ENCODE measurements around the gene MRPL41.
"Not testable (repeated sequence)": the region's sequence is repeated elsewhere in the genome, so short reads cannot be mapped to it uniquely, and the experiment has no call there.

Gene MRPL41

DNA sequence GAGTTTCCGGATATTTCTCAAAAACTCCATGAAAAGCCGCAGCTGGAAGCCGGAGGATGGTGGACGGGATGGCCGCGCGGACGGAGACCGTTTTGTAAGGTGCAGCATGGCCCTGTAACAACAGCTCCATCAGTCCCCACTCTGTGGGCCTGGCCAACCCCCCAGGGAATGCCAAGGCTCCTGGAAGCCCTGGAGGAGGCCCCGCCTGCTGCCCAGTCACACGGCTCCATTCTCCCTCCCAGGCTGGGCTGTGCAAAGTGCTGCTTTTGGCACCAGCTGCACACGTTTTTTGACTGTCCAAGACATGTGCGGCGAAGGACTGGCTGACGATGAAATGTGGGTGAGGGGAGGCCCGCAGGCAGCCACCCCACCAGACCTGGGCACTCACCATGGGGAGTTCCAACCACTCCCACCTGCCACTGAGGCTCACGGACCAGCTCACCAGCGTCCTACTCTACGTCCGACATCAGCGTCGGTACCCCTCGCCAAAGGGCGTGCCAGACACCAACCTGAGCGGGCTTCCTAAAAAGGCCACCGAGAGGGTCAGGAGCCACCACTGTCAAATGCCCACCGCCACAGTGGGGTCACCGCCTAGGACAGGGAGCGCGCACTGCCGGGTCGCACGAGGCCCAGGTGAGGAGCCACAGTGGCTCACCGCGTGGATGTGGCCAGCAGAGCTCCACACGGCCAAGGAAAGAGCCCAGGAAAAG, 28.8 kb upstream of the MRPL41 start:
- no peak for DNase-seq

DNA sequence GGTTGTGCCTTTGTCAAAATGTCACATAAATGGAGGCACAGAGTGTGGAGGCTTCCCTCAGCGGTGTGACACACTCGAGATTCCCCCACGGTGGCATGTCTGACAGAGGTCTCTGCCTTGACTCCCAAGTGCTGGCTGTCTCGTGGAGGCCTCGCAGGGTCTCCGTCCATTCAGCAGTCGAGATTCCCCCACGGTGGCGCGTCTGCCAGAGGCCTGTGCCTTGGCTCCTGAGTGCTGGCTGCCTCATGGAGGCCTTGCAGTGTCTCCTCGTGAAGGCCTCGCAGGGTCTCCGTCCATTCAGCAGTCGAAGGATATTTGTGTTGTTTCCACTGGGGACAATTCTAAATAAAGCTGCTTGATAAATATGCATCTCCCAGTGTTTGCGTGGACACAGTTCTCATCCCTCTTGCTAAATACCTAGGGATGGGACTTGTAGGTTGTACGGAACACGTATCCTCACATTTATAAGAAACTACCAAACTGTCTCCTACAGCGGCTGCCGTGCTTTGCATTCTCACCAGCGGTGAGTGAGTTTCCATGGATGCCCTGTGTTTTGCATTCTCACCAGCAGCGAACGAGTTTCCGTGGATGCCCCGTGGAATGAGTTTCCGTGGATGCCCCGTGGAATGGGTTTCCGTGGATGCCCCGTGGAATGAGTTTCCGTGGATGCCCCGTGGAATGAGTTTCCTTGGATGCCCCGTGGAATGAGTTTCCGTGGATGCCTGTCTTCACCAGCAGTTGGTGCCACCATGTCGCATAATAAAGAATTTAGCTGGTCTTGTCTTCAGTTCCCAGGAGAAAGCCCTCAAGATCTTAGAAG, 27.3 kb upstream of the MRPL41 start:
- no peak for DNase-seq

DNA sequence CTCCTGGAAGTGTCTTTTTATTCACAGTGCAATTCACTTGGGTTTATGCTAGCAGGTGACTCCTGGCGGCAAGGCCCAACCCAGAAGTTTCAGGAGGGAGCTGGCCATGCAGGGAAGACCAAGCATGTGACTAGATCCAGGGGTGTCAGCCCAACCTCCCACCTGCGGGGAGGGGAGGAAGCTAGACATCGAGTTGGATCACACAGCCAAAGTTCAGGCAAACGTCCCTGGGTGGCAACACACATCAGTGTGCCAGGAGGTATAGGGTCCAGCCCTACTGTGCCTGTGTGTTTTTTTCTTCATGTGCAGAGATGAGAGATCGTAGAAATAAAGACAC, 26.7 kb upstream of the MRPL41 start:
- DNase-seq = no peak

DNA sequence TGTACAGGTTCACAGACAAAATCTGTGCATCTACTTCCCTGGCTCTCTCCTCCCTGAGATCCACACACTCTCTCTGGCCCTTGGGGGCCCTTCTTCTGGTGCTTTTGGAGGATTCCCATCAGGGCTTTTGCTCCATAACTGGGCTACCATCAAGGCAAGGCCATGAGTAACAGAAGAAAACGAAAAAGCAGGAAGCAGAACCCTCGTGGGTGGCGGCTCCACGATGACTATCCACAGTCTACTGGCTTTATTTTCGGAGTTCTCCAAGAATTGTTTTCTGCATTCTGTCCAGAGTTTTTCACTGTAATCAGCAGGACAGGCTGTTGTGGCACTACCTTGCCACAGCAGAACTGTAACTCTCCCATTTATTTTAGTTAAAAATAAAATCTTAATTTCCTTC, 21.3 kb upstream of the MRPL41 start:
- DNase-seq = no peak

DNA sequence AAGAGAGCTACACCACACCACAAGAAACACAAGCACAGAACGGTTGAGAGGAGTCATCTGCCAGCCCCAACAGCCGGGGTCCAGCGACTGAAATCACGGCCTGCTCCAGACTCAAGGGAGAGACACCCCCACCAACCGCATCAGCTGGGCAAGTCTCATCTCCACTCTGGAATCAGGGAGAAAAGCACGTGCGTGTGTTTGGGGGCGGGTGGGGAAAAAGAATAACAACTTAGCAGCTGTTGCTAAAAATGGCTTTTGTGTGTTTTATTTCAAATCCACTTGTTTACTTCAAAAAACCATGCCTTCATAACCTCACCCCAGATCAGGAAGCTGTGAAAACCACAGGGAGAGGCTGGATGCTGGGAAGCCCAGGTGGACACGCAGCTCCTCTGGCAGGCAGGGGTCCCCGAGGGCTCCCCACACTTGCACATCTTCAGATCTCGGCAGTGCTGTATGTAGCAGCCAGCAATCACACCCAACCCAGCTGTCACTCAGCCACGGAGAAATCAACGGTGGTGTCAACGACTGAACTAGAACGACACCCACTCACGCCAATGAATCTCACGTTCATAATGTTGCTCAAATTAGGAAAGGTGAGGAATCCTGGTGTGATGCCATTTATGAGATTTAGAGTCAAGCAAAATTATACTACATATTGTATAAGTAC, 20.4 kb upstream of the MRPL41 start:
- no peak for DNase-seq

DNA sequence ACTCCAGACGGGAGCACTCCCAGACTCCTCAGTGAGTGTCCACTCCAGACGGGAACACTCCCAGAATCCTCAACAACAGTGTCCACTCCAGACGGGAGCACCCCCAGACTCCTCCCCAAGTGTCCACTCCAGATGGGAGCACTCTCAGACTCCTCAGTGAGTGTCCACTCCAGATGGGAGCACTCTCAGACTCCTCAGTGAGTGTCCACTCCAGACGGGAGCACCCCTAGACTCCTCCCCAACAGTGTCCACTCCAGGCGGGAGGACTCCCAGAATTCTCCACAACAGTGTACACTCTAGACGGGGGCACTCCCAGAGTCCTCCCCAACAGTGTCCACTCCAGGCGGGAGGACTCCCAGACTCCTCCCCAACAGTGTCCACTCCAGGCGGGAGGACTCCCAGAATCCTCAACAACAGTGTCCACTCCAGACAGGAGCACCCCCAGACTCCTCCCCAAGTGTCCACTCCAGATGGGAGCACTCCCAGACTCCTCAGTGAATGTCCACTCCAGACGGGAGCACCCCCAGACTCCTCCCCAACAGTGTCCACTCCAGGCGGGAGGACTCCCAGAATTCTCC, 18.7 kb upstream of the MRPL41 start:
- DNase-seq = not testable (repeated sequence)

DNA sequence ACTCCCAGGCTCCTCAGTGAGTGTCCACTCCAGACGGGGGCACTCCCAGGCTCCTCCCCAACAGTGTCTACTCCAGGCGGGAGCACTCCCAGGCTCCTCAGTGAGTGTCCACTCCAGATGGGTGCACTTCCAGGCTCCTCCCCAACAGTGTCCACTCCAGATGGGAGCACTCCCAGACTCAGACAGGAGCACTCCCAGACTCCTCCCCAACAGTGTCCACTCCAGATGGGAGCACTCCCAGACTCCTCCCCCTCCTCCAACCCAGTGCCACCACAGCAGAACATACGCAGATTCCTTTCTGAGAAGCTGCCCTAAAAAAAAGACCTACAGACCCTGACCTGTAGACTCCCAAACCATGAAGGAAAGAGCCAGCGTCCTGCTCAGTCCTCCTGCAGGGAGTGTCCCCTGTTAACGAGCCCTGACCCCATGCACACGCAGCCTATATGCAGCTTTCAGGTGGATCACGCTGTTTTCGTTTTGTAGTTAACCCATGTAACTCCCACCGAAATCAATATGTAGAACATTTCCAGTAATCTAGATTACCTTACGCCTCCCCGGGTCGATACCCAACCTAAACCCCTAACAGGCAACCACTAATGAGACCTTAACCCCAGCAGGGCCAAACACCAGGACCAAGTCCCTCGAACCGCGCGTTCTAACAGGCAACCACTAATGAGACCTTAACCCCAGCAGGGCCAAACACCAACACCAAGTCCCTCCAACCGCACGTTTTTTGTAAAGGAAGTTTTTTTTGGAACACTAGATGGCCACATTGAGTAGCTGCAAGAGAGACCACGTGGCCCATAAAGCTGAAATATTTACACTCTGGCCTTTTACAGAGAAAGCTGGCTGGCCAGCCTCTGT, 17.2 kb upstream of the MRPL41 start:
- peak; percentile 87 for DNase-seq

DNA sequence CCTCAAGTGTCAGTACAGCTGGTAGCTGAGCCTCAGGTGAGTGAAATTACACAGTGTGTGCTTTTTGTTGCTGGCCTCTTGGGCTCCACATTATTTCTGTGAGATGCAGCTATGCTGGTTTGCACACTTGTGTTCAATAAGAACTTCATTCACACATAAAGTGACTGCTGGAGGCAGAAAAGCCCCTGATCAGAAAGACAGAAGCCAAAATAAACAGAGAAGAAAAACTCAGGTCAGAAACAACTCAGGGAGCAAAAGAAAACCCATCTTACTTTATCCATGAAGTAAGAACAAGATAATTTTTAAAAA, 16.6 kb upstream of the MRPL41 start:
- DNase-seq = no peak

DNA sequence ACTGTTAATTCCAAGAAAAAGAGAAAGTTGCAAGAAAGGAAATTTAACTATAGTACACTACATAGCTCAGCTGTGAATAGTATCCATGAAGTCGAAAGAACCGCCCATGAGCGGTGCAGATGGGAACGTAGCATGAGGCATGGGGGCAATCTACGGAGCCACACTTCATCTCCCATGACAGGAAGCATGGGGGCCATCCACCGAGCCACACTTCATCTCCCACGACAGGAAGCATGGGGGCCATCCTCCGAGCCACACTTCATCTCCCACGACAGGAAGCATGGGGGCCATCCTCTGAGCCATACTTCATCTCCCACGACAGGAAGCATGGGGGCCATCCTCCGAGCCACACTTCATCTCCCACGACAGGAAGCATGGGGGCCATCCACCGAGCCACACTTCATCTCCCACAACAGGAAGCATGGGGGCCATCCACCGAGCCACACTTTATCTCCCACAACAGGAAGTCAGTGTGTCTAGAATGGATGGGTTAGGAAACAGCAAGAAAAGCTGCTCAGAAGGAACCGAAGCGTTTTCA, 15.0 kb upstream of the MRPL41 start:
- peak; percentile 47 for DNase-seq

DNA sequence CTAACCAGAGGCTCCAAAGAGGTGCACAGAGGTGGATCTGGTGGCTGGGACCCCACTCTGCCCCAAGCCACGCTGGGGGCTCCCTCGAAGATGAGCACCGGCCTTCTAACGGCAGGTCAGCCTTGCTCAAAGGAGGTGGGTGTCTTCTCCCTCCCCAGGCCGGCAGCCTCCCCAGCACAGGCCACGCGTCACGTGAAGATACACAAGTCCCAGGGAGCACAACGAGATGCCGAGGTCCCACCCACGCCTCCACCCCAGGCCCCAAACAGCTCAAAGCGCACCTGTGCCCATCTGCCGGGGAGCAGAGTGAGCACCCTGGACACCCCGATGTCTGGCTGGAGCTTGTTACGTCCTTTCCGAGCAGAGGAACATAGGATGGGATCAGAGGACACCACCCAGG, 13.6 kb upstream of the MRPL41 start:
- DNase-seq = no peak

DNA sequence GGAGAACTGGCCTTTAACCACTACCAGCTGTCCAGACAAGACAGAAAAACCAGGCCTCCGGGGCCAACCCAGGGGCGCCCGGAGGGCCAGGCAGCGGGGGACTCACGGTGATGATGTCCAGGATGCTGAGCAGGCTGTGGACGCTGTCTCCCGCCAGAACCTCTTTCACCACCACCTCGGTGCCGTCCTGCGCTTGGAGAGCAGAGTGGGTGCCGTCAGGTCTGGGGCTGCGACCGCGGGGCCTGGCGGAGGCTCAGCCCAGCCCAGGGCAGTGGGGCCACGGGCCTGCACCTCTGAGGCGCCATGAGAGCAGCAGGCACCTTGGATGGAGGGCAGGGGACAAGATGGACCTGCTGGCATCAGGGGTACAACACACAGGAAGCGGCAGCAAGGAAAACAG, 11.1 kb upstream of the MRPL41 start:
- no peak for DNase-seq

DNA sequence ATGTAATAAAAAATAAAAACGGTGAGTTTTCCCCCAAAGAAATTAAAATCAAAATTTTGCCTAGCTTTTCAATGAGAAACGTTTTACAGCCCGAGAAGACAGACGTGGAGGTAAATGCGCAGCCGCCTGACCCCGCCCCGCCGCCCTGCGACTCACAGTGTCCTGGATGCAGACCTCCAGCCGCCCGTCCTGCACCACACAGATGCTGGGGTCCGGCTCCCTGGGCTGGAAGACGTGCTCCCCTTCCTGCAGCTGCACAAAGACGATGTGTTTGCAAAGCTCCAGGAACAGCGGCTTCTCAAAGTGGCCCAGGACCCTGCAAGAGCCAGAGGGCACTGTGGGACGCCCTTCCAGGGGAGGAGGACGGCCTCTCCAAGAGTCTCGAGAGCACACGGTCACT, 9.2 kb upstream of the MRPL41 start:
- DNase-seq = no peak

DNA sequence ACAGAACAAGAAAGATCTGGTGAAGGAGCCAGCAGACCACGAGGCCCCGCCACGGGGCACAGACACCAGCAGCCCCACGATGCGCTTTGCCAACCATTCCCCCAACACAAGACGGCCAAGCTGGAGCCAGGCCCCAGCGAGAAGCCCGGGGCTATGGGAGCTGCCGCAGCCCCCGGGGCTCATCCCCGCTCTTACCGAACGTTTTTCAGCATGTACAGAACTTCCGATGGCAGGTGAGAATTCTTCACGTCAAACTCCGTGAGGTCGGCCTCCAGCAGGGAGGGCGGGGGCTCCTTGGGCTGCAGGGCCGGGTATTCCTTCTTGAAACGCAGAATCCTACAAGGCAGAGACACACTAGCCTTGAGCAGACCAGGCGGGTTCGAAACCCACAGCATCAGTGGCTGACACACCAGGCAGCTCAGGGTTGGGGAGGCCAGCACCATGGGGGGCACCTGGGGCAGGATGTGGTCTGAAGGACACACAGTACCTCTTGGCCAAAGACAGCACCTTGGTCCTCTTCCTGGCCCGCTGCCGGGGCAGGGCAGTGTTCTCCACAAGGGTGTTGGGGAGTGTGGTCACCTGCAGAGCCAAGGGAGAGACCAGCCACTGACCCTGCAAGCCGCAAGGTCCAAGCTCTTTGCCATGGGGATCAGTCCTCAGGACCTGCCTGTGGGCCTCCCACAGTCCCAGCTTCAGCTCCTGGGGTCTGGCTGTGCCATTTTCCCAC, 8.3 kb upstream of the MRPL41 start:
- DNase-seq = no peak

DNA sequence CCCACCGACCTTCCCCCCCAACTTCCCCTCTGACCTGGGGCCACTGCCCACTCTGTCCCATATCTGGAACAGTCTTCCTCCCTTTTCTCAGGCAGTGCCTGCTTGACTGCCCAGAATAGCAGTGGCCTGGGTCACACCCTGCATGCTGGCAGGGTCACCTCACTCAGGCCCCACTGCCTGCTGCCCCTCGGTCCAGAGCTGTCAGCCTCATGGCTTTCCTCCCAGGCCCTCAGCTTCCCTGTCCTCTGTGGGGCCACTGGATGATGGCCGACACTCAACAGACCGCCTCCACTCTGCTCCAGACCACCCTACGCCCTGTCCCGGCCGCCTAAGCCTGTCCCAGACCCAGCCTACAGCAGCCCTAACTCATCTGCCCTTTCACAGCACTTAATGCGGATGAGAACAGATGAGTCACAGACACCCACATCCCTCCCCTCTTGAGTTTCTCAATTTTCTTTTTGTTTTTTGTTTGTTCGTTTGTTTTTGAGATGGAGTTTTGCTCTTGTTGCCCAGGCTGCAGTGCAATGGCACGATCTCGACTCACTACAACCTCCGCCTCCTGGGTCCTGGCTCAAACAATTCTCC, 7.4 kb upstream of the MRPL41 start:
- no peak for DNase-seq

DNA sequence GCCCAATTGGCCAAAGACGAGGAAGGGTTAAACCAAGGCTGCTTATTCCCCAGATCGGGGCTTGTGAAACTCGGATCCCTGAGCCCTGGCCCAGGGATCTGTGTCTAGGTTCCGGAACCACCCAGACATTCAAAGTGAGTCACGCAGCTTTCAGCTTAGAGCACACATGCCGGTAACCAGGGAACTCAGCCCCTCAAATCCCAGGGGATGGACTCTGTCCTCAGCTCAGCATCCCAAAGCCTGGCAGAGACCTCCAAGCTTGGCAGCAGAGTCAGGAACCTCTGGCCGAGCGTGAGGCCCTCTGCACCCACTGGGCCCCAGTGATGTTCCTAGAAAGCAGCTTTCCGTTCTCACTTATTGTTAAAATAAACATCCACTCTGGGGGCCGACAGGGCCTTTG, 6.6 kb upstream of the MRPL41 start:
- no peak for DNase-seq

DNA sequence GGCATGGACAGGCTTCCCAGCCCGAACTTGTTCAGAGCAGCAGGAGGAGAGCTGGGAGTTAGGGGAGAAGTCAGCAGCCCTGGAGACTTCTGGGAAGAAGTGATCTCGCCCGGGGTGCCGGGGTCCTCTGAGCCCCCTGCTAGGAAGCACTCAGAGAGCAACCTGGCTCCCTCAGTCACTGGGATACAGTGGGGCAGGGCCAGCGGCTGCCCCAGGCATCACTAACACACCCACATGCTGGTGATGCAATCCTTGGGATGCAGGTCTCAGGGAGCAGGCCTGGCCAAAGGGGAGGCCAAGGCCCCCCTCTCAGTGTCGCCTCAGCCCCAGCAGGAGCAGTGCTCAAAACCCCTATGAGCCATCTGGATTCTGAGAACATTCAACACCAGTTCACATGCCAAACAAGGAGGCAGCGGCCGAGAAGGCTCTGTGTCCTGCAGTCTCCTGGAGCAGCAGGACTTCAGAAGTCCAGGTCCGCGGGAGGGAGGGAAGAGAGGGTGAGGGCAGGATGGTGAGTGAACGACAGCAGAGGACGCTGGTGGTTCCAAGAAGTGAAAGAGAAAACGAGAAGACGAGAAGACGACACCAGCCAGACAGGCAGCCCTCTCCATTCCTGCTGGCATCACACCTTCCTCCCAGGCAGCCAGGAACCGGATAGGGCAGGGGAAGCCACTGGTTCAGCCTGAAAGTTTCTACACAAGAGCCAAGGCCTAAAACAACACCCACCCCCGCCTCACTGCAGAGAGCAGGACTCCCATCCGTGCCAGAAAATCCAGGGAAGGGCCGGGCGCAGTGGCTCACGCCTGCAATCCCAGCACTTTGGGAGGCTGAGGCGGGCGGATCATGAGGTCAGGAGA, 3.8 kb upstream of the MRPL41 start:
- no peak for DNase-seq

DNA sequence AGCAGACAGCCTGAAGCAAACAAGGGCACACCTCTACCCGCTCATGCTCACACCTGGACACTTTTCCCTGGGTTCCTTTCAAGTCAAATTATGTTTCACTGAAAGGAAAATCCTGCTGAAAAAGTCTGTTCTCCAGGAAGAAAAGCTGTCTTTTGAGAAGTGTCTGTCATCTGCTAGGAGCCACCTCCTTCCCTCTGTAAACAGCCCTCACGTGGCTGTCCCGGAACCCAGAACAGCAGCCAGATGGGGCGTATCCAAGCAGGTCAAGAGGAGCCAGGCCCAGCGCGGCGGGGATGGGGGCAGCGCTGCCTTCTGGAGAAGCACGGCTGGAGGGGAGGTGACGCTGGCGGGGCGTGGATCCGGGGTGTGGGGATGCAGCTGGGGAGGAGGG, 1.5 kb upstream of the MRPL41 start, which contains the start of gene PNPLA7:
Gene PNPLA7, minus strand, starts transcription at position 172 of the 391 bp plus-strand sequence. CDS start 205 bp downstream, outside the sequence.
- DNase-seq = peak; percentile 84

DNA sequence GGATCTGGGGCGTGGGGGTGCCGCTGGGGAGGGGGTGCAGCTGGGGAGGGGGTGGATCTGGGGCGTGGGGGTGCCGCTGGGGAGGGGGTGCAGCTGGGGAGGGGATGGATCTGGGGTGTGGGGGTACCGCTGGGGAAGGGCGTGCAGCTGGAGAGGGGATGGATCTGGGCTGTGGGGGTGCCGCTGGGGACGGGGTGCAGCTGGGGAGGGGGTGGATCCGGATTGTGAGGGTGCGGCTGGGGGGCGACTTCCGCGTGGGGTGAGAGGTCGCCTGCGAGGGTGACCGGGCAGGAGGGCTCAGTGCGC, 768 bp upstream of the MRPL41 start:
- not testable (repeated sequence) for DNase-seq

DNA sequence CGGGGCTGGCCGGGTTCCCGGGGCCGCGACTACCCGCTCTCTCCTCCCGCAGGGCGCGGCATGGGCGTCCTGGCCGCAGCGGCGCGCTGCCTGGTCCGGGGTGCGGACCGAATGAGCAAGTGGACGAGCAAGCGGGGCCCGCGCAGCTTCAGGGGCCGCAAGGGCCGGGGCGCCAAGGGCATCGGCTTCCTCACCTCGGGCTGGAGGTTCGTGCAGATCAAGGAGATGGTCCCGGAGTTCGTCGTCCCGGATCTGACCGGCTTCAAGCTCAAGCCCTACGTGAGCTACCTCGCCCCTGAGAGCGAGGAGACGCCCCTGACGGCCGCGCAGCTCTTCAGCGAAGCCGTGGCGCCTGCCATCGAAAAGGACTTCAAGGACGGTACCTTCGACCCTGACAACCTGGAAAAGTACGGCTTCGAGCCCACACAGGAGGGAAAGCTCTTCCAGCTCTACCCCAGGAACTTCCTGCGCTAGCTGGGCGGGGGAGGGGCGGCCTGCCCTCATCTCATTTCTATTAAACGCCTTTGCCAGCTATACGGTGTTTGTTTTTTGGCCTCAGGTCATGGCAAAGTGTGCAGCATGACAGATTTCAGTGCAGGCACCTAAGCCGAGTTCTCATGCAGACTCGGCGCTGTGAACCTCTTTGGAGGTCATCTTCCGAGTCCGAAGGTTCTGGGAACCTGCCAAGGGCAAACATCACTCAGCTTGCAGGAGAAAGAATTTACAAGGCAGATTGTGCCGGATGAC, 516 bp downstream of the MRPL41 start:
- DNase-seq = peak; percentile 53

DNA sequence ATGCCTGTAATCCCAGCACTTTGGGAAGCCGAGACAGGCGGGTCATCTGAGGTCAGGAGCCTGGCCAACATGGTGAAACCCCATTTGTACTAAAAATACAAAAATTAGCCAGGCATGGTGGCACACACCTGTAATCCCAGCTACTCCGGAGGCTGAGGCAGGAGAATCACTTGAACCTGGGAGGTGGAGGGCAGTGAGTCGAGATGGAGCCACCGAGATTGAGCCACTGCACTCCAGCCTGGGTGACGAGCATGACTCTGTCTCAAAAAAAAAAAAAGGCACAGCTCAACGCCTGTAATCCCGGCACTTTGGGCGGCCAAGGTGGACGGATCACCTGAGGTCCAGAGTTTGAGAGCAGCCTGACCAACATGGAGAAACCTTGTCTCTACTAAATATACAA, 2.0 kb downstream of the MRPL41 start:
- not testable (repeated sequence) for DNase-seq

Measured in hematopoietic multipotent progenitor cell treated with erythropoietin and hydrocortisone succinate and interleukin-3 and kit ligand, for 8 days (in vitro differentiated cells).